Measurements from ENCODE around the gene ZBED6.
"Not testable (repeated sequence)": the region's sequence is repeated elsewhere in the genome, so short reads cannot be mapped to it uniquely, and the experiment has no call there.

The ZBED6 gene

DNA sequence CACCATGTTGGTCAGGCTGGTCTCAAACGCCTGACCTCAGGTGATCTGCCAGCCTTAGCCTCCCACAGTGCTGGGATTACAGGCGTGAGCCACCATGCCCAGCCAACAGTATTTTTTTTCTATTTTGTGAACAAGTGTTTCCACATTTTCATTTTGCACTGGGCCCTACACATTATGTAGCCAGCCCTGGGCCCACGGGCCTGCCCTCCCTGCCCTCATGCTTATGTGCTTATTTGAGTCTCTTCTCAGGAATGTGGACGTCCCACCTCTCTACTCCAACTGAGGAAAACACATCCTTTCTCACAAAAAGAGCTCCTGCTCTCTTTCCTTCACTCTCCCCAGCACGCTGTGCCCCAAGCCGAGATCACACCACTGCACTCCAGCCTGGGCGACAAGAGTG is 13.5 kb upstream of the ZBED6 start:
- no peak for DNase-seq

- DNase-seq: no peak
These were observed 5.5 kb upstream of the ZBED6 start for GRCh38 chr1:203789966-203790365.

GRCh38 chr1:203791498-203791897 is 3.9 kb upstream of the ZBED6 start:
- no peak for DNase-seq

DNA sequence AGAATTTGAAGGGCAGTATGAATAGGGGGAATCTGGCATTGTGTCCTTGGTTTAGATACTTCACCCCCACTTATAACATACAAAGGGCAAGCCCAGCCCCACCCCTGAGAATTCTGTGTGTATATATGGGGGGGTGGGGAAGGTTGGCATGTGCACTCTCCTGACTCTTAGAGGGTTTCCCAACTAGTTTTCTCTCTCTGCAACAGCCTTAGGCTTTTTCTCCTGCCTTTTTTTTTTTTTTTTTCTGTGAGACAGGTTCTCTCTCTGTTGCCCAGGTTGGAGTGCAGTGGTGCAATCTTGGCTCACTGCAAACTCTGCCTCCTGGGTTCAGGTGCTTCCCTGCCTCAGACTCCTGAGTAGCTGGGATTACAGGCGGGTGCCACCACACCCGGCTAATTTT is 2.9 kb upstream of the ZBED6 start:
- no peak for DNase-seq

- not testable (repeated sequence) for DNase-seq
These were observed 1.9 kb upstream of the ZBED6 start for GRCh38 chr1:203793561-203793960.

DNA sequence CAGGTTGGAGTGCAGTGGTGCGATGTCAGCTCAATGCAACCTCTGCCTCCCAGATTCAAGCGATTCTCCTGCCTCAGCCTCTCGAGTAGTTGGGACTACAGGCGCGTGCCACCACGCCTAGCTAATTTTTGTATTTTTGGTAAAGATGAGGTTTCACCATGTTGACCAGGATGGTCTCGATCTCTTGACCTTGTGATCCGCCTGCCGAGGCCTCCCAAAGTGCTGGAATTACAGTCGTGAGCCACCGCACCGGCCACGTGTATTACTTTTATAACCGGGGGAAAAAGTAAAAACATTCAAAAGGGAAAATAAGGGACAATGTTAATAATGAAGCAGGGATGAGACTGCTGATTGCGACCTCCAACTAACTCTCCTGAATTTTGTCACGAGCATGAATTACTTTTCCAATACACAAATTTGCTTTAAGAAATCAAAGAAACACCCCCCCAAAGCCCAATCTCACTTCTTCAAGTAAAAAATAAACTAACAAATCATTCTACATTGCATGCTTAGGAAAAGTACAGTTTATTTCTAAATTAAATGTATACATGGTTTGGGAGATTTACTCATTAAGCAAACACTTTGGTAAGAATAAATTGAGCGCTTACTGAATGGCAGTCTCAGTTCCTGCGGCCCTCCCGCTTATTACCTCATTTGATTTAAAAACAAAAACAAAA is 521 bp upstream of the ZBED6 start:
- DNase-seq: no peak

DNA sequence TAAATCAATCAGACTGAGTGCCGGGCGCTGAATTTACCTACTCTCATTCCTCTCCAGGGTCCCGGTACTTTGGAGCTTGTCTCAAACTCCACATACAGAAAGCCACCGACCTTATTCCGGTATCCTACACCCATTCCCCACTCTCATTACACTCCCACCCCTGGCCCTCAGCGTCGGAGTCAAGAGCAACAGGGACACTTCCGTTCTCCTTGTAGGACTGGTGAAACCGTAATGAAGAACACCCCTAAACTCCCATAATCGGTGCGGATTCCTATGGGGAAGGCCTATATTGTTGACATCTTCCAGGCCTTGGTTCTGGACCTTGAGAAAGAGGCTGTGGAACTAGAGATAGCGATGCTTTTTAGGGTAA is 798 bp downstream of the ZBED6 start:
- DNase-seq: peak; percentile 41

DNA sequence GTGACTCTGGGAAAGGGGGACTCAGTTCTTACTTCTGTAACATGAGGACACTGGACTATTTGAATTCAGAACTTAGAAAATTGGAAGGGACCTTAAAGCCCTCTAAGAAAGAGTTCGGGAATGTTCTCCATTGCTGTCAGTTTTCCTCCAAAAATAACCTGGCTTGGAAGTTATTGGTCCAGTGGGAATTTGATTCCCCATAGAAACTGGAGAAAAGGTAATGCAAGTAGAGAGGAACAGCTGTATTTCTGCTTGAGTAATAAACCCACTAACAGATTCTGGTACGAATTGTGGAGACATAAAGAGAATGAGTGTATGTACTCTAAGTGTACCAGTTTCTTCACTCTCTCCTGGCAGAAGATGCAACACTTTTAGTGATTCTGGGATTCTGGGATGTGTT is 1.8 kb downstream of the ZBED6 start:
- no peak for DNase-seq

- DNase-seq: no peak
These were observed 2.7 kb downstream of the ZBED6 start for GRCh38 chr1:203797948-203798655.

- no peak for DNase-seq
These were observed 3.7 kb downstream of the ZBED6 start for GRCh38 chr1:203799157-203799556.

DNA sequence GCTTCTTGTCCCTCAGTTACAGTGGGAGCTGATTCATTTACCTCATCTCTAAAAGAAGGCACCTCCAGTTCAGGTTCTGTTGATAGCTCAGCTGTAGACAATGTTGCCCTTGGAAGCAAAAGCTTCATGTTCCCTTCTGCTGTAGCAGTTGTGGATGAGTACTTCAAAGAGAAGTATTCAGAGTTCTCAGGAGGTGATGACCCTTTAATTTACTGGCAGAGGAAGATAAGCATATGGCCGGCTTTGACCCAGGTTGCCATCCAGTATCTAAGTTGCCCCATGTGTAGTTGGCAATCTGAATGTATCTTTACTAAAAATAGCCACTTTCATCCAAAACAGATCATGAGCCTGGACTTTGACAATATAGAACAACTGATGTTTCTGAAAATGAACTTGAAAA is 4.5 kb downstream of the ZBED6 start:
- no peak for DNase-seq

GRCh38 chr1:203805689-203806088 is 10.3 kb downstream of the ZBED6 start:
- DNase-seq: no peak

- DNase-seq: no peak
These were observed 11.8 kb downstream of the ZBED6 start for GRCh38 chr1:203807196-203807595.

DNA sequence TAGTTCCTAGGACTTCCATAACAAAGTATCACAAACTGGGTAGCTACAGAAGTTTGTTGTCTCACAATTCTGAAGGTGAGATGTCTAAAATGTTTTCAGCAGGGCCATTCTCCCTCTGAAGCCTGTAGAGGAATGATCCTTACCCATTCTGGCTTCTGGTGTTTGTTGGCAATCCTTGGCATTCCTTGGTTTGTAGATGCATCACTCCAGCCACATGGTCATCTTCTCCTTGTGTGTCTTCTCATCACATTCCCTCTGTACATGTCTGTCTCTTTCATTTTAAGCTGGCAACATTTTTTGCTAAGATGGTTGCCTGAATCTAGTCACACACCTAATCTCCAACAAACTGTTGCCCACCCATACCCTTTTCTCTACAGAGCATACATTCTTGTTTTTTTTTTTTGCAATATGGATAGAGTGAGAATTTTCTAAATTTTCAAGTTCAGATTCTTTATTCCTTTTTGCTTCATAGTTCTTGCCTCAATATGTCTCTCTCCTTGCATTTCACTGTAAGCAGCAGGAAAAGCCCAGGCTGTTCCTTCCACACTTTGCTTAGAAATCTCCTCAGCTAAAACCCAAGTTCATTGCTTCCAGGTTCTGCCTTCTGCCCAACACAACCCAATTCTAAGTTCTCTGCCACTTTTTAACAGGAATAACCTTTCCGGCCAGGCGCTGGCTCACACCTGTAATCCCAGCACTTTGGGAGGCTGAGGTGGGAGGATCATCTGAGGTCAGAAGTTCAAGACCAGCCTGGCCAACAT is 18.3 kb downstream of the ZBED6 start:
- DNase-seq: no peak

- no peak for DNase-seq
These were observed 23.0 kb downstream of the ZBED6 start for GRCh38 chr1:203818399-203818798.

DNA sequence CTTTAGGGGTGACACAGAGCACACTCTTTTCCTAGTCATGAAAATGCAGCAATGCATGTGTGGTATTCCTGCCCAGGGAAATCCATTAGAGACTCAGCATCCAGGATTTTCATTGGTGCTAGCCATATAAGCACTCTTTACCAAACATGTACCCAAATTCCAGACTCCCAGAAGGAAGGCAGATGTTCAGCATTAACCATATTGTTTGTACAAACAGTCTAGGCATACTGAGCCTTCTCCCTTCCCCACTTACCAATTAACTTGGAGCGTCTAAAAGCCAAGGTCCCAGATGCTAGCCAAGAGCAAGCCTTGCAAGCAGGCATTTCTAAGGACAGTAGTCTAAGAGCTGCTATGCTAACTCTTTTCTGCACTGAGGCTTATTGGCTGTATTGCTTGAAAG is 27.9 kb downstream of the ZBED6 start:
- no peak for DNase-seq

GRCh38 chr1:203826175-203826574 is 30.8 kb downstream of the ZBED6 start:
- DNase-seq: no peak

DNA sequence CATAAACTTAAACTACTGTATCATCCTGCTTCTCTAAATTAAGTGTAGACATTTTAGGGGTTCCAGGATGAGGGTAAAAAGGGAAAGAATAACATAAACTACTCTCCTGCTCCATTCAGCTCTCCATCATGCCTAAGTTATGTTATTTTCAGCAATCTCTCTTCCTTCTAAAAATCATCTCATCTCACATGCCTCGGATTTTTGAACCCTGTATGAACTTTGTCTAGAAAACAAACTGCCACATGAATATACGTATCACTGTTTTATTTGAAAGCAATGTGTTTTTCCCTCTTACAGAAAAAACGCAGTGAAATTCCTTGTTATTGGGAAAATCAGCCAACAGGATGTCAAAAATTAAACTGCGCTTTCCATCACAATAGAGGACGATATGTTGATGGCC is 32.6 kb downstream of the ZBED6 start:
- no peak for DNase-seq

GRCh38 chr1:203828503-203828902 is 33.1 kb downstream of the ZBED6 start:
- DNase-seq: no peak

DNA sequence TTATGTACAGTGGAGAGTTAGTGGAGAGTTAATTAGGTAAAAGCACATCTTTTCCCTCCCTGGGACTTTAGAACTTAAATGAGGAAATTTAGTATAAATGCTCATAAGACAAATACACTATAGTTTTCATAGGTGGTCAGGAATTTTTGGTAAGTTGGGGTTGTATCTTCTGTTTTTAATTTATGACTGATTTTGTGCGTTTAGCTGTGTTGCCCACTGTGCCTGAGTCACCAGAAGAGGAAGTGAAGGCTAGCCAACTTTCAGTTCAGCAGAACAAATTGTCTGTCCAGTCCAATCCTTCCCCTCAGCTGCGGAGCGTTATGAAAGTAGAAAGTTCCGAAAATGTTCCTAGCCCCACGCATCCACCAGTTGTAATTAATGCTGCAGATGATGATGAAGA is 33.8 kb downstream of the ZBED6 start:
- peak; percentile 75 for DNase-seq

- no peak for DNase-seq
These were observed 40.1 kb downstream of the ZBED6 start for GRCh38 chr1:203835476-203835875.

- DNase-seq: no peak
These were observed 43.7 kb downstream of the ZBED6 start for GRCh38 chr1:203839081-203839480.

- DNase-seq: no peak
These were observed 44.9 kb downstream of the ZBED6 start for GRCh38 chr1:203840208-203840808.

- DNase-seq: no peak
These were observed 47.1 kb downstream of the ZBED6 start for GRCh38 chr1:203842559-203842876.

All from MV-4-11 (cell line).